Measurements from ENCODE around the gene ATP5F1A.

ATP5F1A gene

DNA sequence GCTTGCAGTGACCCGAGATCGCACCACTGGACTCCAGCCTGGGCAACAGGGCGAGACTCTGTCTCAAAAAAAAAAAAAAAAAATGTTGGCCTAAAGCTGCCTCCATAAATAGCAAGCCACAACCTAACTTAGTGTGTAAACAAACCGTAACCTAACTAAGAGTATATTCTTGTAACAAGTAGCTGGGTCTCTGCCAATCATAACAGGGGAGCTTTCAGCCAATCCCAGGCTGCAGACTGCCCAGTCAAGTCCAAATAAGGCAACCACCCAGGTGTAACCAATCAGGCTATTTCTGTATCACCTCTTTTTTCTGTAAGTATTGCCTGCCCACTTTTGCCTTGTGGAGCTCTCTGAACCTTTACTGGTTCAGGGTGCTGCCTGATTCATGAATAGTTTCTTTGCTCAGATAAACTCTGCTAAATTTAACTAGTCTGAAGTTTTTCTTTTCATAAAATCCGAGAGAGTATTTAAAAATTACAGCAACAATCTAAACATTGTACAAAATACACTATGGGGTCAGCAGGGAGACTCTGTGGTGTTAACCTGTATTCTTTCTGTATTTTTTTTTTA lies 30.6 kb downstream of the ATP5F1A start:
- no peak for DNase-seq
- Histone ChIP-seq H3K4me1 (no peaks in the 10 kb centered on the region), H3K9me3 (no peaks in the 10 kb centered on the region), H3K27me3 (peaks cover 14% of the 10 kb centered on the region), H3K4me3 (ENCODE audit: low read depth, low read length) (no peak overlapping the region), H3K36me3 (no peaks in the 10 kb centered on the region)
- TF ChIP-seq, protein P1, sequence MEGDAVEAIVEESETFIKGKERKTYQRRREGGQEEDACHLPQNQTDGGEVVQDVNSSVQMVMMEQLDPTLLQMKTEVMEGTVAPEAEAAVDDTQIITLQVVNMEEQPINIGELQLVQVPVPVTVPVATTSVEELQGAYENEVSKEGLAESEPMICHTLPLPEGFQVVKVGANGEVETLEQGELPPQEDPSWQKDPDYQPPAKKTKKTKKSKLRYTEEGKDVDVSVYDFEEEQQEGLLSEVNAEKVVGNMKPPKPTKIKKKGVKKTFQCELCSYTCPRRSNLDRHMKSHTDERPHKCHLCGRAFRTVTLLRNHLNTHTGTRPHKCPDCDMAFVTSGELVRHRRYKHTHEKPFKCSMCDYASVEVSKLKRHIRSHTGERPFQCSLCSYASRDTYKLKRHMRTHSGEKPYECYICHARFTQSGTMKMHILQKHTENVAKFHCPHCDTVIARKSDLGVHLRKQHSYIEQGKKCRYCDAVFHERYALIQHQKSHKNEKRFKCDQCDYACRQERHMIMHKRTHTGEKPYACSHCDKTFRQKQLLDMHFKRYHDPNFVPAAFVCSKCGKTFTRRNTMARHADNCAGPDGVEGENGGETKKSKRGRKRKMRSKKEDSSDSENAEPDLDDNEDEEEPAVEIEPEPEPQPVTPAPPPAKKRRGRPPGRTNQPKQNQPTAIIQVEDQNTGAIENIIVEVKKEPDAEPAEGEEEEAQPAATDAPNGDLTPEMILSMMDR (IDR thresholded peaks at IDR 0.05; ENCODE audit: low read depth, low read length) = no peak

DNA sequence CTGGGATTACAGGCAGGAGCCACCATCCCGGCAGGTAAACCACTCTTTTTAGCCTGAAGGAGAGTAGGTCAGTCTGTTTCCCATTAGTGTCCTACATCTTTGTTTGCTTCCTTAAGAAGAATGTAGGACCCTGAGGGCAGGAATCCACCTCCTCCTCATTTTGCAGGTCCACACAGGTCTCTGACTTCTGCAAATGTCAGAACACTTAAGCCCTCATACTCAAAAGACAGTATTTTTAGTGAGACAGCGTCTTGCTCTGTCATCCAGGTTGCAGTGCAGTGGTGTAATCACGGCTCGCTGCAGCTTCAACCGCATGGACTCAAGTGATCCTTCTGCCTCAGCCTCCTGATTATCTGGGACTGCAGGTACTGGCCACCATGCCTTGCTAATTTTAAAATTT lies 35.3 kb downstream of the ATP5F1A start:
- TF ChIP-seq, protein P1 (IDR thresholded peaks at IDR 0.05; ENCODE audit: low read depth, low read length) = no peak
- H3K9me3 ChIP-seq = no peaks in the 10 kb centered on the region
- DNase-seq = no peak
- H3K27me3 ChIP-seq = no peaks in the 10 kb centered on the region
- H3K4me3 ChIP-seq (ENCODE audit: low read depth, low read length) = no peak overlapping the region
- H3K4me1 ChIP-seq = no peaks in the 10 kb centered on the region
- no peaks in the 10 kb centered on the region for H3K36me3 ChIP-seq

DNA sequence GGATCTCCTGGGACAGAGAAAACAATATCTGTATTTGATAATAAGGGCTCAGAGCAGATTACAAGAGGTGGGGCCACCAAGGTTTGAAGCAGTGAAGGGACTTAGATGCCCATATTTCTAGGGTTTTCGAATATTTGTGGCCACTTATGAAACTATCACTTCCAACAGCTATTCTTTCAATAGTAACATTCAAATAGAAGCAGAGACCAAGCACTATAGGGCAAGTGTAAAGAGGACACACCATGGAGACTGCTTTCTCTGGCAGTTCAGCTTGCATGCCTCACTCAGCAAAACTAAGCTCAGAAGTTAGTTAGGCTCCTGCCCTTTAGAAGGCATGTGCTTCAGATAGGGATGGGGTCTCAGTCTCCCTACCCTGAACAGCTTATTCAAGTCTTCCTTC lies 36.3 kb downstream of the ATP5F1A start:
- Histone ChIP-seq H3K4me3 (ENCODE audit: low read depth, low read length) (no peak overlapping the region), H3K4me1 (no peaks in the 10 kb centered on the region), H3K27me3 (no peaks in the 10 kb centered on the region), H3K36me3 (no peaks in the 10 kb centered on the region), H3K9me3 (no peaks in the 10 kb centered on the region)
- no peak for DNase-seq
- TF ChIP-seq, protein P1 (IDR thresholded peaks at IDR 0.05; ENCODE audit: low read depth, low read length) = no peak

DNA sequence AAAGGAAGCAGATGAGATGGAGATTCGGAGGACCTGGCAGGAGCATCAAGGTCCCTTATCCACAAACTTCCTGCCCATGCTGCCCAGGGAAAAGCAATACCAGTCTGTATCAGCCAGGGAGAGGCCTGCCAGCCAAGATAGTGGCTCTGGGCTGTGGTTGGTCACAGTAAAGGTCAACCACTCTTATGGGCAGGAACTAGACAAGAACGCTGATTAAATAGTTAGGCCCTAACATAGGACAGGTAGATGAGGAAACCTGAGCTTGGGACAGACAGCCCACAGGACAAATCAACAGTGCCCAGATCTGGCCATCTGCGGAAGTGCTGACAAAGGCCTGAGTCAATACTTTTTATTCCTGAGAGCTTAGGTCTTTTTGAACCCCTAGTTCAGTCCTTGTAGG lies 36.7 kb downstream of the ATP5F1A start:
- H3K9me3 ChIP-seq = no peaks in the 10 kb centered on the region
- H3K4me1 ChIP-seq = no peaks in the 10 kb centered on the region
- no peaks in the 10 kb centered on the region for H3K36me3 ChIP-seq
- TF ChIP-seq, protein P1 (IDR thresholded peaks at IDR 0.05; ENCODE audit: low read depth, low read length) = no peak
- H3K27me3 ChIP-seq = no peaks in the 10 kb centered on the region
- no peak for DNase-seq
- no peak overlapping the region for H3K4me3 ChIP-seq (ENCODE audit: low read depth, low read length)

DNA sequence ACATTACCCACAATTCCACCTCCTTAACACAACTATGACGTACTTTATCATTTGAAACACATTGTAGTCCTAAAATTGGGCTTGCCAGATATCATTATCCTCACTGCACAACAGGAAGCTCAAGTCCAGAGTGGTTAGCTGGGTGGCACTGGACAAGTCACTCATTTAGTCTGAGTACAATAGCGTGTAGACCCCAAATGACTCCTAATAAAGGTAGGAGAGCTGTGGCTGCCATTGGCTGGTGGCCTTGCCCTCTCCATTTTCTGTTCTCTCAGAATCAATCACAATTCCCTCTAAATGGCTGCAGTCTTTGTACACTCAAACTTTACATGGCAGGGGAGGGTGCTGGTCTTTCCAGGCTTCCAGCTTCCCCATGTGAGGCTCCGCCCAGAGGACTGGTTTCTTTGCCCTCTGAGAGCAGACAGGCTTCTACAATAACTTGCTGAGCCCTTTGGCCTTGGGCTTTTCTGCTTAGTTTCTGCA lies 37.7 kb downstream of the ATP5F1A start:
- Histone ChIP-seq H3K9me3 (no peaks in the 10 kb centered on the region), H3K27me3 (no peaks in the 10 kb centered on the region), H3K36me3 (no peaks in the 10 kb centered on the region), H3K4me1 (no peaks in the 10 kb centered on the region), H3K4me3 (ENCODE audit: low read depth, low read length) (no peak overlapping the region)
- TF ChIP-seq, protein P1 (IDR thresholded peaks at IDR 0.05; ENCODE audit: low read depth, low read length) = no peak
- DNase-seq = peak; percentile 22

DNA sequence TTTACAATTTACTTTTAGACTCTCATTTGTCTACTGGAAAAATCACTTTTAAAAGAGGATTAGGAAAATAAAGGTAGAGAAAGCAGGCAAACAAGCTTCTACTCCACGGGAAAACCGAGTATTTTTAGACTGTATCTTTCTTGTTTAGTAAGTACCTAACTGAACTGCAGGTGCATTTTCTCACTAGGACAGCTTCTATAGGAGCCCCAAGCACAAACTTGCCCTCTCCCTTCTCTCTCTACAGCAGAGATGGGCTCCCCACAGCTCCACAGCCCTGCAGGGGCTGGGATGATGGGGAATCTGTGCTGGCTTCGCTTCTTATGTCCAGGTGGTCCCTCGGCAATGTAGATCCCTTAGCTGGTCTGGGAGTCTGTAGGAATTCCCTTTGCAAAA lies 42.3 kb downstream of the ATP5F1A start:
- TF ChIP-seq, protein P1 (IDR thresholded peaks at IDR 0.05; ENCODE audit: low read depth, low read length) = no peak
- Histone ChIP-seq H3K4me3 (ENCODE audit: low read depth, low read length) (no peak overlapping the region), H3K27me3 (0 out of 2 replicates have a peak, but pooled peaks cover 5% of the 10 kb centered on the region), H3K9me3 (no peaks in the 10 kb centered on the region), H3K4me1 (no peaks in the 10 kb centered on the region), H3K36me3 (no peaks in the 10 kb centered on the region)
- no peak for DNase-seq
